ENCODE measurements around the gene TCEA3.
"Not testable (repeated sequence)": the region's sequence is repeated elsewhere in the genome, so short reads cannot be mapped to it uniquely, and the experiment has no call there.

TCEA3 gene

DNA sequence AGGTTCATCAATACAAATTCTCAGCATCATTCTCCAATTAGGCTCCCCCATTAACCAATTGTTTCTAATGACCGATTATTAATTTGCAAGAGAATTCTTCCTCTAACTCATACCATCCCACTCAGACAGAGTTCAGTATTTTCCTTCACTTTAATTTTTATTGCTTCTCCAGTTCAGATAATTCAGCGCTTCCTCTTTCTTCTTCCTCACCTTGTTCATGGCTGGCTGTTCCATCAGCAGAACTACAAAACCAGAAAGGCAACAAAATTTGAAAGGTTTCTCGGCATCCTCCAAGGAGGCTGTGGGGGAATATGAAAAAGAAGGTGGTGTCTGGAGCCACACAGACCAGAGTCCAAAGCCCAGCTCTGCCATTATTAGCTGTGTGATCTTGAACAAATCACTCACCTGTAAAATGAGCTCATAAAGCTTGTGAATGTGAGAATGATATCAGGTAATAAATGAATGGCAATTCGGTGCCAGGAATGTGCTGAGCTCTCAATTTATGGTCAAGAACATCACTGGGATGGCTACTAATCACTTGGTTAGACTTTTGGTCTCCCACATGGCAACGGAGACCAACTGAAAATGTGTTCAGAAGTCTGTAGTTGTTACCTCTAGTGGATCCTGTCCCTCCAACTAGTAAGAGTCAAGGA is 43.2 kb downstream of the TCEA3 start:
- TF ChIP-seq, protein P1, sequence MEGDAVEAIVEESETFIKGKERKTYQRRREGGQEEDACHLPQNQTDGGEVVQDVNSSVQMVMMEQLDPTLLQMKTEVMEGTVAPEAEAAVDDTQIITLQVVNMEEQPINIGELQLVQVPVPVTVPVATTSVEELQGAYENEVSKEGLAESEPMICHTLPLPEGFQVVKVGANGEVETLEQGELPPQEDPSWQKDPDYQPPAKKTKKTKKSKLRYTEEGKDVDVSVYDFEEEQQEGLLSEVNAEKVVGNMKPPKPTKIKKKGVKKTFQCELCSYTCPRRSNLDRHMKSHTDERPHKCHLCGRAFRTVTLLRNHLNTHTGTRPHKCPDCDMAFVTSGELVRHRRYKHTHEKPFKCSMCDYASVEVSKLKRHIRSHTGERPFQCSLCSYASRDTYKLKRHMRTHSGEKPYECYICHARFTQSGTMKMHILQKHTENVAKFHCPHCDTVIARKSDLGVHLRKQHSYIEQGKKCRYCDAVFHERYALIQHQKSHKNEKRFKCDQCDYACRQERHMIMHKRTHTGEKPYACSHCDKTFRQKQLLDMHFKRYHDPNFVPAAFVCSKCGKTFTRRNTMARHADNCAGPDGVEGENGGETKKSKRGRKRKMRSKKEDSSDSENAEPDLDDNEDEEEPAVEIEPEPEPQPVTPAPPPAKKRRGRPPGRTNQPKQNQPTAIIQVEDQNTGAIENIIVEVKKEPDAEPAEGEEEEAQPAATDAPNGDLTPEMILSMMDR (IDR thresholded peaks at IDR 0.05; ENCODE audit: extremely low read depth, missing control alignments), result no peak
- no peak for DNase-seq (ENCODE audit: low spot score)

DNA sequence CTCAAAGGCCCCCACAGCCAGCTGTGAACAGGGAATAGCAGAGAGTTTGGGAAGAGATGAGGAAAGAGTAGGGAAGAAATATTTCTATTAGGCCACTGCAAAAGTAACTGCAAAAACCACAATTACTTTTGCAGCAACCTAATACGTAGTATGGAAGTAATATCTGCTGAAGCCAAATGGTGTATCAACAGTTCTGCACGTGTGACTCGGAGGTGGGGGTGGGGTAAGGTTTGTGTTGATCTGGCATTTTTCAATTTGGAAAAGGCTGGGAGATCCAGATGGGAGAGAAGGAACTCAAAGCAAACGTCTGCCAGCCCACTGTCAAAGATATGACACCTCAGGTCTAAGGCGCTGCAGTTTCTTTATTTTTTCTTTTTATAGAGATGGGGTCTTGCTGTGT is 43.8 kb downstream of the TCEA3 start:
- no peak for DNase-seq (ENCODE audit: low spot score)
- TF ChIP-seq, protein P1 (IDR thresholded peaks at IDR 0.05; ENCODE audit: extremely low read depth, missing control alignments), result no peak

DNA sequence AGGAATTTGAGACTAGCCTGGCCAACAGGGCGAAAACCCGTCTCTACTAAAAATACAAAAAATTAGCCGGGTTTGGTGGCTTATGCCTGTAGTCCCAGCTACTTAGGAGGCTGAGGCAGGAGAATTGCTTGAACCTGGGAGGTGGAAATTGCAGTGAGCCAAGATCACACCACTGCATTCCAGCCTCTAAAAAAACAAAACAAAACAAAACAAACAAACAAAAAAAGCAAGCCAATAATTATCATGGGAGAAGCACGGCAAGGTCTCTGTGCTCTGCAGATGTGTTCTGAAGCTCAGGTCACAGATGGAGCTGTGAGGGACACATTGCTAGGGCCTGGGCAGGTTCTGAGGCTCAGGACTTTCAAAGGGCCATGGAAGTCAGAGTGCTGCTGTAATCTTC is 44.3 kb downstream of the TCEA3 start:
- not testable (repeated sequence) for DNase-seq (ENCODE audit: low spot score)

DNA sequence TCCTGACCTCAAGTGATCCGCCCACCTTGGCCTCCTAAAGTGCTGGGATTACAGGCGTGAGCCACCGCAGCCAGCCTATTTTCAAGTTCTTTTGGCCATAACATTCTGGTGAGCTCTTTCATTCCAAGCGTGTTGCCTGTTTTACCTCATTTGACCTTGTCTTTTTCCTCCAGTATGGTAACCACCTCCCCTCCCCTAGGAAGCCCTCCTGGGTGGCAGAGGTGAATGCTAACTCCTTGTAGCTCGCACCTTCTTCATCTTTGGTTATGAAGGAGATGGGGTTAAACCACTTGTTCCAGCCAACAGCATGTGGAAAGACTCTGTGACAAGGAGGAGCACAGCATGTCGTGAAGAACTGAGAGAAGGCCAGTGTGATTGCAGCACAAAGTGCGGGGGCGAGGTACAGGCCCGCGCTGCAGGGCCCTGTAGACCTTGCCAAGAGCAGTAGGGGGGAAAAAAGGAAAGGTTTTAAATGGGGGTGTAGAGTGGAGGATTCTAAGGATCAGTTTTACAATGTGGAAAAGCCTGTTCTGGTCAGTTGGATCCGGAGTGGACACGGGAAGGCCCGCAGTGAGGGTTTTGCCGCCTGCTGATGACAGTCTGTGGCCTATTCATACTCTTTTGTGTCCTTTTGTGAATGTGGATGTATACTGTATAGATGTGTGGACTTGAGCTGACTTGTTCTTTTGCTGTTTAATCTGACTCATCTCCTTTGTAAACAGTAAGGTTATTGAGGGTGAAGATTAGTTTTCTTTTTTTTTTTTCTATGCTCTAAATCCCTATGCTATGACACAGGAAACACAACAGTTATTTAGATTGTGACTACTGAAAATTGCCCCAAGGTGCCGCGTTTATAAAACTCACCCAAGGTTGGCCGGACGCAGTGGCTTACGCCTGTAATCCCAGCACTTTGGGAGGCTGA is 47.4 kb downstream of the TCEA3 start:
- TF ChIP-seq, protein P1 (IDR thresholded peaks at IDR 0.05; ENCODE audit: extremely low read depth, missing control alignments), result no peak
- no peak for DNase-seq (ENCODE audit: low spot score)

DNA sequence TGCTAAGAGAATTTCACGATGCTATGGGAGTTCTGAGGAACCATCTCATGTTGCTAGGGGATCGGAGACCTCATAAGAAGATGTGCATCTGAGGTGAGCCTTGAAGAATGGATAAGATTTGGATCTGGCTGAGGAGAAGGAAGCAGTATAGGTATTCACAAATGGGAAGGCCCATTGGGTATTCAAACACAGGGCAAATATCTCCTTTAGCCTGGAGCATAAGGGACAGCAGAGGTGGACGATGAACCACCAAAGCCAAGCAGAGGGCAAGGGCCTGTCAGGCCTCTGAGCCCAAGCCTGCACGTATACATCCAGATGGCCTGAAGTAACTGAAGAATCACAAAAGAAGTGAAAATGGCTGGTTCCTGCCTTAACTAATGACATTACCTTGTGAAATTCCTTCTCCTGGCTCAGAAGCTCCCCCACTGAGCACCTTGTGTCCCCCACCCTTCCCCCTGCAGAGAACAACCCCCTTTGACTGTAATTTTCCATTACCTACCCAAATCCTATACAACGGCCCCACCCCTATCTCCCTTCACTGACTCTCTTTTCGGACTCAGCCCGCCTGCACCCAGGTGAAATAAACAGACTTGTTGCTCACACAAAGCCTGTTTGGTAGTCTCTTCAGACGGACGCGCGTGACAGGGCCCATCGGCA is 50.3 kb downstream of the TCEA3 start:
- DNase-seq (ENCODE audit: low spot score), result not testable (repeated sequence)

DNA sequence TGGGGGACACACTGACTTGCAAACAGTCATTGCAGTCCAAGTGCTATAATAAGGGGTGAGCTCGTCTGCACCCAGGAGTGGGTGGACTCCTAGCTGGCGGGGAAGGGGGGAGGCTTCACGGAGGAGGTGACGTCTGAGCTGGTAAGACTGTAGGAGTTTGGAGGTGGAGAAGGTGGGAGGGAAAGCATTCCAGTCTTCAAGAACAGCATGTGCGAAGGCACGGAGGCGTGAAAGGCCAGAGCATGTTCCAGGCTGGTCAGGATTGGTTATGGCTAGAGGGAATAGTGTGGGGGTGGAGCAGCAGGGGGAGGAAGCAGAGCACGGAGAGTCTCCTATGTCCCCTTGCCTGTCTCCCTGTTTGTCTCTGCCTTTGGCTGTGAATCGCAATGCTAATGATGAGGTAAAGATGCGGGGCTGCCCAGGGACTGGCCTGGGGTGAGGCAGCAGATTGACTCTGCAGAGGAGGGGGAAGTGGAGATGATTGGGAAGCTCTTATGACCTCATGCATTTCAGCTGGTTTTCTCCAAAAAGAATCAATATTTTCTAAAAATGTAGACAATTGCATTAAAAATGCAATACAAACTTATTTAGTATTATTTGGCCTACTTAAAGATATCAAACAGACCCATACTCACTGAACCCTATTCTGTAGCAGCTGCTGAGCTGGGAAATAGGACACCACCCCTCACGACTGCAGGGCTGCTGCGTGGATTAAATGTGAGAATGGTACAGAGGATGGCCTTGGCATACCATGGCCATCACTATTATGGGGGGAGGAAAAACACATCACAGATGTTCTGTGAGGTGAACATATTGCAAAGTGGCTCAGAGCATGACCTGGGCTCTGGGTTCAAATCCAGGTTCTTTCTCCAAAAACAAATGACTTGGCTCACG is 52.3 kb downstream of the TCEA3 start:
- TF ChIP-seq, protein P1 (IDR thresholded peaks at IDR 0.05; ENCODE audit: extremely low read depth, missing control alignments), result no peak
- no peak for DNase-seq (ENCODE audit: low spot score)

DNA sequence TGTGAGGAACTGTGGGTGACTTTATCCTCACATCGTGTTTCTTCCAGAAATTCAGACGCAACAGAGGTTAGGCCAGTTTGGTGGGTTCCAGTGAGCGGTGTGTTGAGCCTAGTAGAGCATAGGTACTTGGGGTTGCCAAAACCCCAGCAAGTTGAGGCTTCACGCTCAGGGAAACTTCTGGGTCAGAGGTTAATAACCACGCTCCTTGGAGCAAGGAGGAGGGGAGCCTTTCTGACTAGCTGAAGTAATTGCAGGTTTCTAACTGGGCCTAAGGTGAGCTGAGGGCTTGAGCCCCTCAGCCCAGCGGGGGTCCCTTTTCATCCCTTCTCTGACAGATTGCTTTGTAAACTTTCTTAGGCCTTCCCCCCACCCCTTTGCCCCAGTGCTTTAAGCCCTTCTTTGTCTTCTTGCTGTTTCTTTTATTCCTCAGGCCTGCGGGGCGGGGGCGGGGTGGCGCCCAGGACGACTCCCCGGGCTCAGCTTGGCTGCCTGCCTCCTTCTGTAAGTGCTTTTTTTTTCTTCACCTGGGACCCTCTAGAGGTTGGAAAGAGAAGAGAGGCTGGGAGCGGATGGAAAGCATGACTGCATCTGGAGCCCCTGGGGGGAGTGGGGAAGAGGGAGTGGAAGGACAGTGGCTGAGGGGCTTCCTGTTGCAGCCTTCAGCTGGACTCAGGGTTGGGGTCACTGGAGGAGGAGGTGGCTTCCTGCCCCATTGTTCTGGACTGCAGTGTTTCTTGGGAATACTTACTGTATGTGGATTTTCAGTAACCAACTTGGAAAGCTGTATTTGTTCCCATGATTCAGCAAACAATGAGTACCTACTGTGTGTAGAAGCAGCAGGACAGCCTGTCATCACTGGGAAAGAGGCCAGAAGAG is 53.6 kb downstream of the TCEA3 start:
- TF ChIP-seq, protein P1 (IDR thresholded peaks at IDR 0.05; ENCODE audit: extremely low read depth, missing control alignments), result no peak
- DNase-seq (ENCODE audit: low spot score), result no peak

Data from GM20000 (cell line).